ENCODE data around the gene DAAM2. TPM values are rescaled to one million over a fixed set of nuclear protein-coding genes. Genes with fewer than 3 reads are reported as not detected.

The DAAM2 gene
- total RNA-seq, 4 donors from 2014 or later, result 36.5 to 154 (median 54.1) TPM

DNA sequence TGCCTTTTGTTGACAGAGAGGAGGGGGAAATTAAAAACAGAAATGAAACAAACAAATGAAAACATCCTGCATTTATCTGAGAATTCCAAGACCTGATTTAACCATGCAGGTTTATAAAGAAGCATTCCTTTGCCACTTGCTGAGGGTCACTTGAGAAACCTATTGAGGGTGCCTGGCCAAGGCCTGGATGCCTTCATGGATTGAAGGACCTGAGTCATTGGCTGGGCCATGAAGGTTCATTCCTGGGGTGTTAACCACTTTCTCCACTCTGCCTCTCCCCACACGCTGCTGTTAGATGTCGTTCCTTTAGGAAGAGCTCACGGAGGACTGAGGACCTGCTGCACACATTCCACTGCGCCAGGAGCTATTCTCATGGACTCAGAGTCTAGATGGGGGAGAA is 49.7 kb downstream of the DAAM2 start:
- no peak for TF ChIP-seq CTCF (IDR thresholded peaks at IDR 0.05)
- no peak for DNase-seq (ENCODE audit: low spot score)
- ATAC-seq (ENCODE audit: low FRiP score), result no peak

- ATAC-seq (ENCODE audit: low FRiP score) (no peak), DNase-seq (ENCODE audit: low spot score) (no peak)
- TF ChIP-seq CTCF (IDR thresholded peaks at IDR 0.05), result no peak
Observed at GRCh38 chr6:39843305-39844020, 51.3 kb downstream of the DAAM2 start.

- ATAC-seq (ENCODE audit: low FRiP score) (no peak), DNase-seq (ENCODE audit: low spot score) (no peak)
- TF ChIP-seq CTCF (IDR thresholded peaks at IDR 0.05), result no peak
Observed at GRCh38 chr6:39844866-39845265, 52.7 kb downstream of the DAAM2 start.

- peak; percentile 46 for ATAC-seq (ENCODE audit: low FRiP score)
- no peak for TF ChIP-seq CTCF (IDR thresholded peaks at IDR 0.05)
- DNase-seq (ENCODE audit: low spot score), result no peak
Observed at GRCh38 chr6:39847221-39847620, 55.0 kb downstream of the DAAM2 start.

DNA sequence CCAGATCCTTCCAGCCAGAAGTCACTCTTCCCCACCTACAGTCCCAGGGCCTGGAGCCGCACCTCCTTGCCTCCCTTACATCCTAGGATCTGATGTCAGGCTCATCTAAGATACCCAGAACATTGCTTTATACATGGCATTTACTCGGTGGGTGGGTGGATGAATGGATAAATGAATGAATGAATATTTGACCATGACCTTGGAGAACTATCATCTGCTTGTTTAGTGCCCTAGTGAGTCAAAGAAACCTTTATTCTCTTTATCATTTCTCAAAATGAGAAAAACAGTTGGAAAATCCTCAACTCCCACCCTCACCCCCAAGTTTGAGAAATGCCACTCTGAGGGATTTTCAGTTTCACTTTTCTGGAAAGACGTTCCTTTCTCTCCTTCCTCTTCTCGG is 56.0 kb downstream of the DAAM2 start:
- DNase-seq (ENCODE audit: low spot score) (no peak), ATAC-seq (ENCODE audit: low FRiP score) (no peak)
- TF ChIP-seq CTCF (IDR thresholded peaks at IDR 0.05), result no peak

GRCh38 chr6:39849228-39849627 is 57.1 kb downstream of the DAAM2 start:
- ATAC-seq (ENCODE audit: low FRiP score), result no peak
- no peak for TF ChIP-seq CTCF (IDR thresholded peaks at IDR 0.05)

DNA sequence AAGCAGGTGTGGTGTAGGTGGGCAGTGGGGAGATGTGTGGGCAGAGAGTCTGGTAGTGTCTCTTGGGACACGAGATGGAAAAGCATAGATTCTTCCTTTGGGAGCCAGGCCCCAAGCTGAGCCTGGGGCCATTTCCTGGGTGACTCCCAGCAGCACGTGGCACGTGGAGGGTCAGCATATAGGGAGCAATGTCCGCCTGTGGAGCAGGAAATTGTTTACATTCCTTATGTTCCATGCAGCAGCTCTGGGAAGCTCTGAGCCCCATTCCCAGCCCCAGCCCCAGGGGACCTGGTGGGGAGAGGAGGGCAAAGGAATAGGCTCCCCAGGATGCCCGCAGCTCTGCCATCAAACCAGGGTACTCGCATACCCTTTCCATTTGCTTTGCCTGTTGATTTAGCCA is 57.6 kb downstream of the DAAM2 start:
- no peak for TF ChIP-seq CTCF (IDR thresholded peaks at IDR 0.05)
- DNase-seq (ENCODE audit: low spot score) (no peak), ATAC-seq (ENCODE audit: low FRiP score) (no peak)

More at GRCh38 chr6:39849228-39849627, 57.1 kb downstream of the DAAM2 start:
- DNase-seq (ENCODE audit: low spot score), result no peak

Data from omental fat pad (tissue), 4 donors.